RWPE2 (cell line): ENCODE measurements around the gene RIPK1.

ENCODE experiments used
- ATAC-seq: fragments of 200-7000 bp; cut with Tn5 transposase; 3 replicates; pipeline ENCODE4 v1.9.1; 2021; ENCODE audit warnings: low read depth
- DNase-seq: peaks from one replicate; pipeline ENCODE4 v3.0.0-alpha.2; 2020; ENCODE audit warnings: low spot score
- H3K27ac ChIP-seq: fragments of 450-650 bp; 2 replicates; pipeline ENCODE4 v1.5.1; 2017; ENCODE audit warnings: mild to moderate bottlenecking; ENCODE audit not compliant: poor library complexity, severe bottlenecking
- H3K27me3 ChIP-seq: fragments of 250-450 bp; sonication (Bioruptor Pico); 2 replicates; pipeline ENCODE4 v1.5.1; 2021; ENCODE audit warnings: mild to moderate bottlenecking, moderate library complexity; ENCODE audit not compliant: insufficient read depth, poor library complexity, severe bottlenecking
- H3K36me3 ChIP-seq: fragments of 250-450 bp; sonication (Bioruptor Pico); 2 replicates; pipeline ENCODE4 v1.5.1; 2020; ENCODE audit warnings: low read depth, mild to moderate bottlenecking, moderate library complexity
- H3K4me1 ChIP-seq: fragments of 250-450 bp; sonication (Bioruptor Pico); 2 replicates; pipeline ENCODE4 v1.5.1; 2021; ENCODE audit warnings: mild to moderate bottlenecking, moderate library complexity; ENCODE audit not compliant: insufficient read depth, poor library complexity, severe bottlenecking
- H3K4me3 ChIP-seq: fragments of 250-450 bp; sonication (Bioruptor Pico); 2 replicates; pipeline ENCODE4 v1.5.1; 2021; ENCODE audit warnings: mild to moderate bottlenecking, moderate library complexity; ENCODE audit not compliant: severe bottlenecking
- H3K9me3 ChIP-seq: fragments of 250-450 bp; sonication (Bioruptor Pico); 2 replicates; pipeline ENCODE4 v1.5.1; 2021; ENCODE audit warnings: mild to moderate bottlenecking, moderate library complexity; ENCODE audit not compliant: severe bottlenecking
- TF ChIP-seq, protein P1 (sequence below): fragments of 450-650 bp; IDR thresholded peaks from one replicate; pipeline ENCODE4 v1.5.1; 2017; ENCODE audit warnings: mild to moderate bottlenecking, moderate library complexity; ENCODE audit not compliant: poor library complexity, severe bottlenecking

The RIPK1 gene

GRCh38 chr6:3031857-3032640 lies 36.2 kb upstream of the RIPK1 start:
- no peak for DNase-seq
- no peak overlapping the region for H3K27ac ChIP-seq
- no peaks in the 10 kb centered on the region for H3K4me1 ChIP-seq
- TF ChIP-seq, protein P1, sequence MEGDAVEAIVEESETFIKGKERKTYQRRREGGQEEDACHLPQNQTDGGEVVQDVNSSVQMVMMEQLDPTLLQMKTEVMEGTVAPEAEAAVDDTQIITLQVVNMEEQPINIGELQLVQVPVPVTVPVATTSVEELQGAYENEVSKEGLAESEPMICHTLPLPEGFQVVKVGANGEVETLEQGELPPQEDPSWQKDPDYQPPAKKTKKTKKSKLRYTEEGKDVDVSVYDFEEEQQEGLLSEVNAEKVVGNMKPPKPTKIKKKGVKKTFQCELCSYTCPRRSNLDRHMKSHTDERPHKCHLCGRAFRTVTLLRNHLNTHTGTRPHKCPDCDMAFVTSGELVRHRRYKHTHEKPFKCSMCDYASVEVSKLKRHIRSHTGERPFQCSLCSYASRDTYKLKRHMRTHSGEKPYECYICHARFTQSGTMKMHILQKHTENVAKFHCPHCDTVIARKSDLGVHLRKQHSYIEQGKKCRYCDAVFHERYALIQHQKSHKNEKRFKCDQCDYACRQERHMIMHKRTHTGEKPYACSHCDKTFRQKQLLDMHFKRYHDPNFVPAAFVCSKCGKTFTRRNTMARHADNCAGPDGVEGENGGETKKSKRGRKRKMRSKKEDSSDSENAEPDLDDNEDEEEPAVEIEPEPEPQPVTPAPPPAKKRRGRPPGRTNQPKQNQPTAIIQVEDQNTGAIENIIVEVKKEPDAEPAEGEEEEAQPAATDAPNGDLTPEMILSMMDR = no peak
- H3K4me3 ChIP-seq = no peak overlapping the region
- no peaks in the 10 kb centered on the region for H3K36me3 ChIP-seq
- ATAC-seq = no peak
- H3K9me3 ChIP-seq = no peaks in the 10 kb centered on the region
- H3K27me3 ChIP-seq = no peaks in the 10 kb centered on the region

- Histone ChIP-seq H3K4me3 (no peak overlapping the region), H3K4me1 (no peaks in the 10 kb centered on the region), H3K27me3 (no peaks in the 10 kb centered on the region), H3K27ac (no peak overlapping the region), H3K36me3 (no peaks in the 10 kb centered on the region), H3K9me3 (no peaks in the 10 kb centered on the region)
- TF ChIP-seq, protein P1 = no peak
- DNase-seq = no peak
- no peak for ATAC-seq
Measured at GRCh38 chr6:3032986-3033385, 35.3 kb upstream of the RIPK1 start.

DNA sequence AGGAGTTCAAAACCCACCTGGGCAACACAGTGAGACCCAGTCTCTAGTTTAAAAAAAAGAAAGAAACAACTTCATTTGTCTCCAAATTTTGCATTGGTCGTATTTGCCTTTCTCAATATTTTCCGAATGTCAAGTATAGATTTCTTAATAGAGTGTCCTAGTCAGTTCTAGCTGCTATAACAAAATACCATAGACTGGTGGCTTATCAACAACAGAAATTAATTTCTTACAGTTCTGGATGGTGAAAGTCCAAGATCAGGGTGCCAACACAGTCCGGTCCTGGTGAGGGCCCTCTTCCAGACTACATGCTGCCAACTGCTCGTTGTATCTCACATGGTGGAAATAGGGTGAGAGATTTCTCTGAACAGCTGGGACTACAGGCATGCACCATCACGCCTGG lies 34.6 kb upstream of the RIPK1 start:
- DNase-seq (no peak), ATAC-seq (no peak)
- Histone ChIP-seq H3K4me3 (no peak overlapping the region), H3K27me3 (no peaks in the 10 kb centered on the region), H3K36me3 (no peaks in the 10 kb centered on the region), H3K9me3 (no peaks in the 10 kb centered on the region), H3K27ac (no peak overlapping the region), H3K4me1 (no peaks in the 10 kb centered on the region)
- TF ChIP-seq, protein P1 = no peak

DNA sequence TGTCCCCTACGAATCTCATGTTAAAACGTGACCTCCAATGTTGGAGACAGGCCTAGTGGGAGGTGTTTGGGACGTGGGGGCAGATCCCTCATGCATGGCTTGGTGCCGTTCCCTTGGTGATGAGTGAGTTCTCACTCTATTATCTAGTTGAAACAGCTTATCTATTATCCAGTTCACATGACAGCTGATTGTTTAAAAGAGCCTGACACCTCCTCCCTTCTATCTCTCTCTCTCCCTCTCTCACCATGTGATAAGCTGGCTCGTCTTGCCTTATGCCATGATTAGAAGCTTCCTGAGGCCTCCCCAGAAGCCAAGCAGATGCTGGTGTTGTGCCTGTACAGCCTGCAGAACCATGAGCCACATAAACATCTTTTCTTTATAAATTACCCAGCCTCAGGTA lies 32.9 kb upstream of the RIPK1 start:
- Histone ChIP-seq H3K4me3 (no peak overlapping the region), H3K9me3 (no peaks in the 10 kb centered on the region), H3K27me3 (no peaks in the 10 kb centered on the region), H3K36me3 (no peaks in the 10 kb centered on the region), H3K27ac (no peak overlapping the region), H3K4me1 (no peaks in the 10 kb centered on the region)
- DNase-seq (no peak), ATAC-seq (no peak)
- TF ChIP-seq, protein P1 = no peak
